ENCODE measurements around the gene REXO4. TPM values are rescaled to one million over a fixed set of nuclear protein-coding genes. Genes with fewer than 3 reads are reported as not detected.

The REXO4 gene
- polyA plus RNA-seq, 1 donor from 2014 or later, result 16.1 TPM

DNA sequence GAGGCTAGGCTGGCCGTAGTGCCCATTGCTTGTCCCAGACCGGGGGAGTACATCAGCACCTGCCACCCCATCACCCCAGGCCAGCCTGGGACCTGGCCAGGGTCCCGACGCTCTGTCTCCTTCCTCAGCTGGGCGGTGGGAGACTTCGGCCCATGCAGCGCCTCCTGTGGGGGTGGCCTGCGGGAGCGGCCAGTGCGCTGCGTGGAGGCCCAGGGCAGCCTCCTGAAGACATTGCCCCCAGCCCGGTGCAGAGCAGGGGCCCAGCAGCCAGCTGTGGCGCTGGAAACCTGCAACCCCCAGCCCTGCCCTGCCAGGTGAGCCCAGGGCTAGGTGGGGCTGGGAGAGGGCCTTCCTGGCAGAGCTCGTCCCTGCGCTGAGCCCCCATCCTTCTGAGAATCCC is 25.4 kb upstream of the REXO4 start:
- Histone ChIP-seq H4K20me1 (ENCODE audit: insufficient read depth) (no peaks in the 10 kb centered on the region), H2AFZ (ENCODE audit: low read depth, low read length) (no peak overlapping the region), H3K79me2 (replicated peaks; ENCODE audit: insufficient read depth, low read length) (no peaks in the 10 kb centered on the region), H3F3A (ENCODE audit: insufficient read depth, low read length, poor library complexity, severe bottlenecking) (no peaks in the 10 kb centered on the region), H3K4me2 (ENCODE audit: low read length) (no peak overlapping the region), H3K9ac (ENCODE audit: low read length) (no peak overlapping the region), H3K27ac (ENCODE audit: low read length) (no peak overlapping the region), H3K9me2 (ENCODE audit: insufficient read depth, low read length) (no peaks in the 10 kb centered on the region), H3K4me3 (ENCODE audit: low read length) (no peak overlapping the region), H3K36me3 (ENCODE audit: insufficient read depth, low read length) (no peaks in the 10 kb centered on the region), H3K27me3 (ENCODE audit: insufficient read depth, low read depth, low read length) (no peaks in the 10 kb centered on the region), H3K9me3 (ENCODE audit: low read length) (no peaks in the 10 kb centered on the region)
- TF ChIP-seq POLR2AphosphoS5 (IDR thresholded peaks at IDR 0.05) (no peak), TAF1 (IDR thresholded peaks at IDR 0.05; ENCODE audit: low read depth) (no peak), EP300 (conservative IDR thresholded peaks at IDR 0.05; ENCODE audit: poor library complexity, severe bottlenecking) (no peak), MXI1 (conservative IDR thresholded peaks at IDR 0.05; ENCODE audit: poor library complexity, severe bottlenecking) (no peak), RAD21 (conservative IDR thresholded peaks at IDR 0.05) (no peak), SMC3 (conservative IDR thresholded peaks at IDR 0.05; ENCODE audit: poor library complexity) (no peak), EZH2 (IDR thresholded peaks at IDR 0.05; ENCODE audit: borderline replicate concordance, insufficient read depth, low read length, poor library complexity, severe bottlenecking) (no peak)
- TF ChIP-seq, protein P1, sequence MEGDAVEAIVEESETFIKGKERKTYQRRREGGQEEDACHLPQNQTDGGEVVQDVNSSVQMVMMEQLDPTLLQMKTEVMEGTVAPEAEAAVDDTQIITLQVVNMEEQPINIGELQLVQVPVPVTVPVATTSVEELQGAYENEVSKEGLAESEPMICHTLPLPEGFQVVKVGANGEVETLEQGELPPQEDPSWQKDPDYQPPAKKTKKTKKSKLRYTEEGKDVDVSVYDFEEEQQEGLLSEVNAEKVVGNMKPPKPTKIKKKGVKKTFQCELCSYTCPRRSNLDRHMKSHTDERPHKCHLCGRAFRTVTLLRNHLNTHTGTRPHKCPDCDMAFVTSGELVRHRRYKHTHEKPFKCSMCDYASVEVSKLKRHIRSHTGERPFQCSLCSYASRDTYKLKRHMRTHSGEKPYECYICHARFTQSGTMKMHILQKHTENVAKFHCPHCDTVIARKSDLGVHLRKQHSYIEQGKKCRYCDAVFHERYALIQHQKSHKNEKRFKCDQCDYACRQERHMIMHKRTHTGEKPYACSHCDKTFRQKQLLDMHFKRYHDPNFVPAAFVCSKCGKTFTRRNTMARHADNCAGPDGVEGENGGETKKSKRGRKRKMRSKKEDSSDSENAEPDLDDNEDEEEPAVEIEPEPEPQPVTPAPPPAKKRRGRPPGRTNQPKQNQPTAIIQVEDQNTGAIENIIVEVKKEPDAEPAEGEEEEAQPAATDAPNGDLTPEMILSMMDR (IDR thresholded peaks at IDR 0.05; ENCODE audit: poor library complexity, severe bottlenecking), result no peak
- TF ChIP-seq, protein P2, sequence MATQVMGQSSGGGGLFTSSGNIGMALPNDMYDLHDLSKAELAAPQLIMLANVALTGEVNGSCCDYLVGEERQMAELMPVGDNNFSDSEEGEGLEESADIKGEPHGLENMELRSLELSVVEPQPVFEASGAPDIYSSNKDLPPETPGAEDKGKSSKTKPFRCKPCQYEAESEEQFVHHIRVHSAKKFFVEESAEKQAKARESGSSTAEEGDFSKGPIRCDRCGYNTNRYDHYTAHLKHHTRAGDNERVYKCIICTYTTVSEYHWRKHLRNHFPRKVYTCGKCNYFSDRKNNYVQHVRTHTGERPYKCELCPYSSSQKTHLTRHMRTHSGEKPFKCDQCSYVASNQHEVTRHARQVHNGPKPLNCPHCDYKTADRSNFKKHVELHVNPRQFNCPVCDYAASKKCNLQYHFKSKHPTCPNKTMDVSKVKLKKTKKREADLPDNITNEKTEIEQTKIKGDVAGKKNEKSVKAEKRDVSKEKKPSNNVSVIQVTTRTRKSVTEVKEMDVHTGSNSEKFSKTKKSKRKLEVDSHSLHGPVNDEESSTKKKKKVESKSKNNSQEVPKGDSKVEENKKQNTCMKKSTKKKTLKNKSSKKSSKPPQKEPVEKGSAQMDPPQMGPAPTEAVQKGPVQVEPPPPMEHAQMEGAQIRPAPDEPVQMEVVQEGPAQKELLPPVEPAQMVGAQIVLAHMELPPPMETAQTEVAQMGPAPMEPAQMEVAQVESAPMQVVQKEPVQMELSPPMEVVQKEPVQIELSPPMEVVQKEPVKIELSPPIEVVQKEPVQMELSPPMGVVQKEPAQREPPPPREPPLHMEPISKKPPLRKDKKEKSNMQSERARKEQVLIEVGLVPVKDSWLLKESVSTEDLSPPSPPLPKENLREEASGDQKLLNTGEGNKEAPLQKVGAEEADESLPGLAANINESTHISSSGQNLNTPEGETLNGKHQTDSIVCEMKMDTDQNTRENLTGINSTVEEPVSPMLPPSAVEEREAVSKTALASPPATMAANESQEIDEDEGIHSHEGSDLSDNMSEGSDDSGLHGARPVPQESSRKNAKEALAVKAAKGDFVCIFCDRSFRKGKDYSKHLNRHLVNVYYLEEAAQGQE (IDR thresholded peaks at IDR 0.05; ENCODE audit: borderline replicate concordance), result no peak

DNA sequence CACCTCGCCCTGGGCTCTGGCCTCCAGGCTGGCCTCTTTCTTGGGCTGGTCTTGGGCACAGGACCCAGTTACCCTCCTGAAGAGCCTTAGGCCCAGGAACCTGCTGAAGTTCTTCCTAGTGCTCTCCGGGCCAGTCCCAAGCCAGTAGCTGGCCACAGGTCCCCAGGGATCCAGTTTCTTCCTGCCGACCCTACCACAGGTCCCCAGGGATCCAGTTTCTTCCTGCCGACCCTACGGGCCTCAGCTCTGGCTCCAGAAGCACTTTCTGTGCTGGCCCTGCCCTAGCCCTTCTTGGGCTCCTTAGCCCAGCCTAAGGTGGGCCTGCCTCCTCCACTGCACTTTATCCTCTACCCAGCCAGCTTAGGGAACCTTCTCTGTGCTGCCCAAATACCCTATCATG is 23.8 kb upstream of the REXO4 start:
- TF ChIP-seq EZH2 (IDR thresholded peaks at IDR 0.05; ENCODE audit: borderline replicate concordance, insufficient read depth, low read length, poor library complexity, severe bottlenecking), result no peak
- TF ChIP-seq, protein P1 (IDR thresholded peaks at IDR 0.05; ENCODE audit: poor library complexity, severe bottlenecking), result no peak
- Histone ChIP-seq H3K27me3 (ENCODE audit: insufficient read depth, low read depth, low read length) (no peaks in the 10 kb centered on the region), H4K20me1 (ENCODE audit: insufficient read depth) (no peaks in the 10 kb centered on the region), H3K79me2 (replicated peaks; ENCODE audit: insufficient read depth, low read length) (no peaks in the 10 kb centered on the region), H3K4me3 (ENCODE audit: low read length) (no peak overlapping the region), H2AFZ (ENCODE audit: low read depth, low read length) (no peak overlapping the region), H3K9me3 (ENCODE audit: low read length) (no peaks in the 10 kb centered on the region), H3K9me2 (ENCODE audit: insufficient read depth, low read length) (no peaks in the 10 kb centered on the region), H3K4me2 (ENCODE audit: low read length) (no peak overlapping the region), H3F3A (ENCODE audit: insufficient read depth, low read length, poor library complexity, severe bottlenecking) (no peaks in the 10 kb centered on the region), H3K27ac (ENCODE audit: low read length) (no peak overlapping the region), H3K9ac (ENCODE audit: low read length) (no peak overlapping the region), H3K36me3 (ENCODE audit: insufficient read depth, low read length) (no peaks in the 10 kb centered on the region)

Data from neural cell (in vitro differentiated cells).